Subcutaneous adipose tissue (tissue), 4 donors: ENCODE data around the gene PDE2A. TPM values are rescaled to one million over a fixed set of nuclear protein-coding genes. Genes with fewer than 3 reads are reported as not detected.

ENCODE experiments used
- small RNA-seq: library from RNA; depleted of rRNA; stranded (forward); fragments of <200 nt; gene quantifications from one replicate; pipeline ENCODE3, GENCODE V24; 2016
- total RNA-seq, 4 donors: library from RNA; depleted of rRNA; stranded (reverse); fragments of >200 nt; gene quantifications; one replicate each; pipeline ENCODE4 v1.1.0, GENCODE V29; 2016
- TF ChIP-seq, protein P1 (sequence below): fragments of 450-650 bp; IDR thresholded peaks from one replicate; pipeline ENCODE4 v1.5.1; 2016; ENCODE audit warnings: low read depth, mild to moderate bottlenecking, control low read depth, antibody characterized with exemption, moderate library complexity

The PDE2A gene
- total RNA-seq, 4 donors from 2014 or later: 51.2 to 325 (median 74.5) TPM

- TF ChIP-seq, protein P1, sequence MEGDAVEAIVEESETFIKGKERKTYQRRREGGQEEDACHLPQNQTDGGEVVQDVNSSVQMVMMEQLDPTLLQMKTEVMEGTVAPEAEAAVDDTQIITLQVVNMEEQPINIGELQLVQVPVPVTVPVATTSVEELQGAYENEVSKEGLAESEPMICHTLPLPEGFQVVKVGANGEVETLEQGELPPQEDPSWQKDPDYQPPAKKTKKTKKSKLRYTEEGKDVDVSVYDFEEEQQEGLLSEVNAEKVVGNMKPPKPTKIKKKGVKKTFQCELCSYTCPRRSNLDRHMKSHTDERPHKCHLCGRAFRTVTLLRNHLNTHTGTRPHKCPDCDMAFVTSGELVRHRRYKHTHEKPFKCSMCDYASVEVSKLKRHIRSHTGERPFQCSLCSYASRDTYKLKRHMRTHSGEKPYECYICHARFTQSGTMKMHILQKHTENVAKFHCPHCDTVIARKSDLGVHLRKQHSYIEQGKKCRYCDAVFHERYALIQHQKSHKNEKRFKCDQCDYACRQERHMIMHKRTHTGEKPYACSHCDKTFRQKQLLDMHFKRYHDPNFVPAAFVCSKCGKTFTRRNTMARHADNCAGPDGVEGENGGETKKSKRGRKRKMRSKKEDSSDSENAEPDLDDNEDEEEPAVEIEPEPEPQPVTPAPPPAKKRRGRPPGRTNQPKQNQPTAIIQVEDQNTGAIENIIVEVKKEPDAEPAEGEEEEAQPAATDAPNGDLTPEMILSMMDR: no peak
Measured at GRCh38 chr11:72534371-72535193, 139.6 kb downstream of the PDE2A start.

- TF ChIP-seq, protein P1: no peak
Measured at GRCh38 chr11:72529068-72529467, 145.2 kb downstream of the PDE2A start.

DNA sequence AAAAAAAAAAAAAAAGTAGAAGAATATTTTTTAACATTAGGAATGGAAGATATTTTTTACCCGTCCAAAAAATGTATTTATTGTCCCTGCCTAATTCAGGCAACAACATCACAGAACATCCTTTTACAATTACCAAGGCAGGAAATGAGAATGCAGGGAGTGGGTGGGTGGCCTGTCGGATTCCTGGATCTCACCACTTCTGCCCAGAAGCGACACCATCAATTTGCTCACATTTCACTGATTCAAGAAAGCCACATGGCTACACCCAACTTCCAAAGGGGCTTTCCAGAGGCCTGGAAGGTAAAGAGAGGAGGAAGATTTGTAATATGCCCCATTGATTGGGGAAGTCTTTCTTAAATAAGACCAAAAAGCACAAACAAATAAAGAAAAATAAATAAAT, 146.1 kb downstream of the PDE2A start:
- TF ChIP-seq, protein P1: no peak

Small RNAs within 50 kb of the gene (small RNA-seq; reads per million reads assigned to genes)
- gene MIR139 (58.0 reads per million, percentile 97 among the genes with 10 or more reads in this experiment), gene RNU7-105P (not detected)

Other genes with a start within 250 kb of the PDE2A start
- 10 to 100 TPM; 16.1 to 24.1 (median 17.0) TPM for gene CLPB, start 239.9 kb downstream of the PDE2A start, total RNA-seq
- 100 to 1,000 TPM in 3 of 4 donors, 10 to 100 TPM in 1; 35.1 to 161 (median 127) TPM for gene ARAP1, start 78.0 kb upstream of the PDE2A start, total RNA-seq
- 10 to 100 TPM; 13.4 to 20.2 (median 14.8) TPM for gene STARD10, start 119.6 kb upstream of the PDE2A start, total RNA-seq
- gene ATG16L2, start 140.0 kb upstream of the PDE2A start, total RNA-seq: 10 to 100 TPM; 12.6 to 50.8 (median 34.0) TPM